Esophagus muscularis mucosa (tissue), 4 donors: ENCODE results near the gene GFPT2. TPM values are rescaled to one million over a fixed set of nuclear protein-coding genes. Genes with fewer than 3 reads are reported as not detected.

ENCODE experiments used
- DNase-seq: peaks from one replicate; pipeline ENCODE4 v3.0.0-alpha.2; 2017; ENCODE audit errors: extremely low spot score
- H3K27ac ChIP-seq, 4 donors: fragments of 200-600 bp; sonication (generic); replicated peaks in 1 of 4; 1 replicate in 3 of 4; 2 replicates in 1 of 4; pipeline ENCODE4 v1.5.1; 2016 to 2019; ENCODE audit warnings: mild to moderate bottlenecking in 1 of 4
- H3K27me3 ChIP-seq, 4 donors: fragments of 200-600 bp; sonication (generic); one replicate each; pipeline versions ENCODE4 v1.5.1 to v1.6.0; 2016 to 2019
- H3K36me3 ChIP-seq, 4 donors: fragments of 200-600 bp; sonication (generic); one replicate each; pipeline ENCODE4 v1.5.1; 2016 to 2019
- H3K4me1 ChIP-seq, 4 donors: fragments of 200-600 bp; sonication (generic); one replicate each; pipeline ENCODE4 v1.5.1; 2016 to 2019
- H3K4me3 ChIP-seq, 4 donors: fragments of 200-600 bp; sonication (generic); 1 replicate in 2 of 4; 2 replicates in 2 of 4; pipeline ENCODE4 v1.5.1; 2016 to 2019; ENCODE audit warnings: mild to moderate bottlenecking in 4 of 4, moderate library complexity in 1 of 4
- H3K9me3 ChIP-seq, 4 donors: fragments of 200-600 bp; sonication (generic); 1 replicate in 3 of 4; 2 replicates in 1 of 4; pipeline ENCODE4 v1.5.1; 2016 to 2019
- EP300 ChIP-seq: sonication (generic); formaldehyde crosslinking; IDR thresholded peaks from one replicate; pipeline ENCODE4 v1.6.1; 2017; ENCODE audit warnings: antibody characterized with exemption
- POLR2A ChIP-seq: fragments of 450-650 bp; IDR thresholded peaks from one replicate; pipeline ENCODE4 v1.6.1; 2017; ENCODE audit warnings: antibody characterized with exemption, moderate library complexity, mild to moderate bottlenecking, low read depth
- POLR2AphosphoS5 ChIP-seq, 2 donors: sonication (generic); formaldehyde crosslinking; IDR thresholded peaks; one replicate each; pipeline ENCODE4 v1.6.1; 2017; ENCODE audit warnings: antibody characterized with exemption in 2 of 2
- WGBS: methylation state at CpG from one replicate; pipeline ENCODE4 v1.1.5; 2018; 5-methylcytosine and 5-hydroxymethylcytosine counted together
- intact Hi-C: fragments of 100-400 bp; cut with DNase I; formaldehyde crosslinking; loops from one replicate; pipeline ENCODE4 v1.15.1; 2023
- total RNA-seq, 4 donors: library from RNA; depleted of rRNA; stranded (reverse); fragments of >200 nt; gene quantifications; one replicate each; pipeline versions ENCODE4 v1.1.0 to v1.2.1, GENCODE V29; 2016
- TF ChIP-seq, protein P1 (sequence below), 3 experiments: fragments of 200-600 bp in 2 of 3; fragments of 450-650 bp in 1 of 3; sonication (generic) in 2 of 3; IDR thresholded peaks; one replicate each; pipeline ENCODE4 v1.5.1; 2017 to 2019; ENCODE audit warnings: antibody characterized with exemption in 3 of 3, mild to moderate bottlenecking in 2 of 3, moderate library complexity in 1 of 3

Gene GFPT2
- total RNA-seq, 4 donors from 2014 or later: 30.1 to 114 (median 33.6) TPM

DNA sequence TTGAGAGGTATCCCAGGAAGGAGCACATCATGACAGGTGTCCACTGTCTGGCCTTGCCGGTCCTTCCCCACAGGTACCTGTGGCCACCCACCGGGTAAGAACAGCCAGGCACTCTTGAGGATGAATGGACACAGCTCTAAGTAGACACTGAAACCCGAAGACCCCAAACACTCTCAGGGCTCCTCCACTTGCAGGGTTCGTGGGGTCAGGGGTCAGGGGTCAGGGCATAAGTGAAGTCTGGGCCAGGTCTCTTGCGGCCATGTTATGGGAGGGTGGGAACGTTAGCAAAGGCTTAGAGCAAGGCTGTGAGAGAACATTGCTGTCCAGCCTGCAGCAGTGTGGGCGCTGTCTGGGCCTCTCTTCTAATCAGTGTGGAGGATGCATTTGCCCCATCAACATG, 101.2 kb downstream of the GFPT2 start:
- Histone ChIP-seq H3K27me3 (no peaks in the 10 kb centered on the region), H3K4me1 (no peaks in the 10 kb centered on the region), H3K36me3 (peaks cover 63 to 96% (median 86%) of the 10 kb centered on the region in 4 donors), H3K27ac (no peak overlapping the region), H3K4me3 (no peak overlapping the region), H3K9me3 (peaks cover 2 to 94% (median 65%) of the 10 kb centered on the region in 4 donors)
- WGBS: 97% methylated on average over 7 of the region's 7 CpGs
- DNase-seq: no peak
- intact Hi-C loops: no loop called here
- TF ChIP-seq, protein P1, sequence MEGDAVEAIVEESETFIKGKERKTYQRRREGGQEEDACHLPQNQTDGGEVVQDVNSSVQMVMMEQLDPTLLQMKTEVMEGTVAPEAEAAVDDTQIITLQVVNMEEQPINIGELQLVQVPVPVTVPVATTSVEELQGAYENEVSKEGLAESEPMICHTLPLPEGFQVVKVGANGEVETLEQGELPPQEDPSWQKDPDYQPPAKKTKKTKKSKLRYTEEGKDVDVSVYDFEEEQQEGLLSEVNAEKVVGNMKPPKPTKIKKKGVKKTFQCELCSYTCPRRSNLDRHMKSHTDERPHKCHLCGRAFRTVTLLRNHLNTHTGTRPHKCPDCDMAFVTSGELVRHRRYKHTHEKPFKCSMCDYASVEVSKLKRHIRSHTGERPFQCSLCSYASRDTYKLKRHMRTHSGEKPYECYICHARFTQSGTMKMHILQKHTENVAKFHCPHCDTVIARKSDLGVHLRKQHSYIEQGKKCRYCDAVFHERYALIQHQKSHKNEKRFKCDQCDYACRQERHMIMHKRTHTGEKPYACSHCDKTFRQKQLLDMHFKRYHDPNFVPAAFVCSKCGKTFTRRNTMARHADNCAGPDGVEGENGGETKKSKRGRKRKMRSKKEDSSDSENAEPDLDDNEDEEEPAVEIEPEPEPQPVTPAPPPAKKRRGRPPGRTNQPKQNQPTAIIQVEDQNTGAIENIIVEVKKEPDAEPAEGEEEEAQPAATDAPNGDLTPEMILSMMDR (IDR thresholded peaks at IDR 0.05): no peak
- no peak for TF ChIP-seq EP300
- TF ChIP-seq POLR2AphosphoS5 (IDR thresholded peaks at IDR 0.05): no peak
- no peak for TF ChIP-seq POLR2A

DNA sequence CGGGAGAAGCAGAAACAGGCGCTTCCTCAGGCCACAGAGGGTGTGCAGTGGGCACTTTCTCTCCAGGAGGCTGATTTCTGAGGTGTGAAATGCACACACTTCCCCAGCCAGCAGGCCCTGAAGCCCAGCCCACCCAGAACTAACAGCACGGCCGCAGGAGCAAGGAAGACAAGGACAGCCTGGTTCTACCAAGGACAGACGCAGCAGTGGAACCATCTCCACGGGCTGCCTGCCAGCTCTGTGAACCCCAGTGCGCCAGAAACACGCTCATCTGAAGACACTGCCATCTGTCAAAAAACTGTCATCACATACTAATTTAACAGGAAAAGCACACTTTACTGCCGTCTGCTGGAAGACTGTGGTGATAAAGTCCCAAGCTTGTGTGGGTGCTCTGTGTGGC, 102.0 kb downstream of the GFPT2 start:
- H3K4me3 ChIP-seq: no peak overlapping the region
- no peak for DNase-seq
- H3K4me1 ChIP-seq: no peaks in the 10 kb centered on the region
- peaks cover 59 to 95% (median 82%) of the 10 kb centered on the region in 4 donors for H3K36me3 ChIP-seq
- no peaks in the 10 kb centered on the region for H3K27me3 ChIP-seq
- WGBS: 86% methylated on average over 9 of the region's 9 CpGs
- H3K27ac ChIP-seq: no peak overlapping the region
- intact Hi-C loops: no loop called here
- TF ChIP-seq POLR2AphosphoS5 (IDR thresholded peaks at IDR 0.05): no peak
- TF ChIP-seq POLR2A: no peak
- peaks cover 0 to 86% (median 58%) of the 10 kb centered on the region in 4 donors for H3K9me3 ChIP-seq

Other genes starting within 250 kb of the GFPT2 start
- 1 to 10 TPM; 1.2 to 3.1 (median 2.5) TPM for gene RASGEF1C, start 144.1 kb downstream of the GFPT2 start, total RNA-seq
- 10 to 100 TPM; 36.4 to 42.3 (median 37.8) TPM for gene MAPK9, start 61.3 kb downstream of the GFPT2 start, total RNA-seq
- gene CNOT6, start 141.0 kb upstream of the GFPT2 start, total RNA-seq: 10 to 100 TPM; 17.7 to 26.4 (median 20.5) TPM
- 1 to 10 TPM in 2 of 4 donors, not detected in 2; 1.9 to 2.4 TPM for gene SCGB3A1, start 238.2 kb upstream of the GFPT2 start, total RNA-seq